ENCODE measurements around the gene VTN. TPM values are rescaled to one million over a fixed set of nuclear protein-coding genes. Genes with fewer than 3 reads are reported as not detected.

VTN gene
- total RNA-seq, 2 experiments from 2014 or later, result 0.16 to 0.17 TPM

DNA sequence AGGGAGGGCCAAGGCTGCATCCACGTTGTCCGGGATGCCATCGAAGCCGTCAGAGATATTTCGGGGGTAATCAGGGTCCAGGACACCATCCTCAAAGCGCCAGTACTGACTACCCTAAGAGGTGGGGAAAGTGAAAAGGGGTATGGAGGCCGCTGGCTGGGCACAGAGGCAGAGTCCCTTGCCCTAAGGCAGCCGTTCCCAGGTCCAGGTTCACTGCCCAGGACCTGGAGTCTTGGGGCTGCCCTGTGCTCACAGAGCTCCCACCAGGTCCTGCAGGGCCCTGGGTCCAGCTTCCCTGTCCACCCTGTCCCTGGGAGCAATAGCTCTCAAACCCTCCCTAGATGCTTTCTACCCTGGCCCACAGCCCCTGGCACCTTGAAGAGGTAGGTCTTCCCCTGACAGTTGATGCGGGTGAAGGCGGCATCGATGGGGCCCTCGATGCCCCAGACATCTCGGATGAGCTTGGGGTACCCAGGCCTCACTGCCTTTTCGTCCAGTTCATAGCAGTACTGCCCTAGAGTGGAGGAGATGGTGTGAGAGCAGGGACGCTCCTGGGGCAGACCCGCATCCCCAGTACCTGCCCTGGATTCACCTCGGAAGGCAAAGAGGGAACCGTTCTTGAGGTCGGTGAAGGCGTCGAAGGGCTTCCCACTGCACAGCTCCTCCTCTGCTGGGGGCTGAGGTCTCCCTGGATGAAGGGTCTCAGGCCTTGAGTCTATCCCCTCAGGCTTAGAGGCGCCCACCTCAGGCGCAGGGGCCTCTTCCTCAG is 1.0 kb downstream of the VTN start:
- Mint-ChIP-seq H3K4me1 (ENCODE audit: low read depth) (peaks cover 26% of the 10 kb centered on the region), H3K9me3 (no peaks in the 10 kb centered on the region), H3K4me3 (peak overlapping the region; percentile 30), H3K36me3 (ENCODE audit: low read depth) (peaks cover 10% of the 10 kb centered on the region), H3K27ac (peak overlapping the region; percentile 39), H3K27me3 (no peaks in the 10 kb centered on the region)
- H3K27ac ChIP-seq (ENCODE audit: low read depth in 1 of 2, low read length in 2 of 2), result no peak overlapping the region
- no peak for ATAC-seq (ENCODE audit: poor library complexity)
- H3K27me3 ChIP-seq (ENCODE audit: control insufficient read depth in 1 of 2, insufficient read depth in 2 of 2, low read length in 2 of 2), result no peaks in the 10 kb centered on the region
- POLR2A ChIA-PET, result interaction anchor here (2.0 to 6.1 kb wide), 3 partner anchors 12 to 33 kb away, joined by 6 to 34 read pairs (median 31); partner anchors contain the start of genes IFT20, POLDIP2 and TNFAIP1
- no peak overlapping the region for H3K4me3 ChIP-seq (ENCODE audit: low read length)
- intact Hi-C loops (cut with DNase I, micrococcal nuclease), result no loop called here
- no peak for DNase-seq
- no peaks in the 10 kb centered on the region for H3K9me3 ChIP-seq (ENCODE audit: control insufficient read depth in 1 of 2, insufficient read depth in 1 of 2, low read length in 2 of 2)
- TF ChIP-seq, protein P1, sequence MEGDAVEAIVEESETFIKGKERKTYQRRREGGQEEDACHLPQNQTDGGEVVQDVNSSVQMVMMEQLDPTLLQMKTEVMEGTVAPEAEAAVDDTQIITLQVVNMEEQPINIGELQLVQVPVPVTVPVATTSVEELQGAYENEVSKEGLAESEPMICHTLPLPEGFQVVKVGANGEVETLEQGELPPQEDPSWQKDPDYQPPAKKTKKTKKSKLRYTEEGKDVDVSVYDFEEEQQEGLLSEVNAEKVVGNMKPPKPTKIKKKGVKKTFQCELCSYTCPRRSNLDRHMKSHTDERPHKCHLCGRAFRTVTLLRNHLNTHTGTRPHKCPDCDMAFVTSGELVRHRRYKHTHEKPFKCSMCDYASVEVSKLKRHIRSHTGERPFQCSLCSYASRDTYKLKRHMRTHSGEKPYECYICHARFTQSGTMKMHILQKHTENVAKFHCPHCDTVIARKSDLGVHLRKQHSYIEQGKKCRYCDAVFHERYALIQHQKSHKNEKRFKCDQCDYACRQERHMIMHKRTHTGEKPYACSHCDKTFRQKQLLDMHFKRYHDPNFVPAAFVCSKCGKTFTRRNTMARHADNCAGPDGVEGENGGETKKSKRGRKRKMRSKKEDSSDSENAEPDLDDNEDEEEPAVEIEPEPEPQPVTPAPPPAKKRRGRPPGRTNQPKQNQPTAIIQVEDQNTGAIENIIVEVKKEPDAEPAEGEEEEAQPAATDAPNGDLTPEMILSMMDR (IDR thresholded peaks at IDR 0.05), result no peak
- H3K36me3 ChIP-seq (ENCODE audit: insufficient read depth, low read length), result peaks cover 10% of the 10 kb centered on the region
- peaks cover 22% of the 10 kb centered on the region for H3K4me1 ChIP-seq (ENCODE audit: insufficient read depth, low read length)
- CTCF ChIA-PET, result interaction anchor here (1.9 kb wide), 1 partner anchor 48 kb away, joined by 7 read pairs; no protein-coding TSS in a partner anchor

DNA sequence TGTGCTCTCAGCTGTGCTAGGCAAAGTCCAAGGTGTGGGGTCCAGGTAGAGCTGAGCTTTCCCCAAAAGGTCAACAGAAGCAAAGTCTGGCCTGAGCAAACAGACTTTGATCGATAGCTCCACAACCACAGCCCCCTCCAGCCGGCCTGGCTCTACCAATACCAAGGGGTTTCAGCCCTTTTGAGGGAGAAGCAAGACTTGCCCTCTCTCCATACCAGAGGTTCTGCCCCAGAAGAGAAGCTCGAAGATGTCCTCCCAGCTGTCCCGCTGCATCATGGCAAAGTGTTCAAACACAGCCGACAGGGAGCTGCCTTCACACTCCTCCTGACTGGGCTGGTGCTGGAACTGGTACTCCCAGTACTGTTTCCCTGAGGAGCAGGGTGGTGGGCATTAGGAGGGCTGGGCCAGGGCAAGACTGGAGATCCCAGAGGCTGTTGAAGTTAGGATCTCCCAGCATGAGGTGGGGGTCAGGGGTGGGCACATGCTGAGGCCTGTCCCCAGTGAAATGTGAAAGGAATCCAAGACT is 1.7 kb downstream of the VTN start:
- no peak for ATAC-seq (ENCODE audit: poor library complexity)

DNA sequence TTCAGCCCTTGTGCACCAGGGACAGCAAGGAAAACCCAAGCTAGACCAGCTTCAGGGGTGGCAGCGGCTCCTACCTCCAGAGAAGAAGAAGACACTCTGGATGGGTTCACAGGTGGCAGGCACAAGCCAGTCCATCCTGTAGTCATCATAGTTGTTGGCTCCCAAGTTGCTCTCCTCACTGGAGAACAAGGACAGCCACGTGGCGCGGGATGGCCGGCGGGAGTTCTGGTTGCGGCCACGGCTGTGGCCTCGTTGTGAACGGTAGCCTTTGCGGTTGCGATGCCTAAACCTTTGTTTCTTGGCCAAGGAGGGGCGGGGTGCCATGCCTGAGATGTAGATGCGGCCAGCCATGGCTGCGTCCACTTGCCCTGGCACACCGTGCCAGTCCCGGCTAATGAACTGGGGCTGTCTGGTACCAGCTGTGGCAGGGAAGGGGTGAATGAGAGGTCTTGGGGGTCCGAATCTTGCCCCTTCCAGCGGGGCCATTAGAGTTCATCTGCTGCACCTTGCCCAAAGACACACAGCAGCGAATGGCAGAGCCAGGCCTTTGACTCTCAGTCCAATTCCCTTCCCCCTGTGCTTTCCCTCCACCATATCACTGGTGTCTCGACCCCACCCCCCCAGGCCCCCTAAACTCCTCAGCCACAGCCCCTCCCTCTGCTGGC is 2.3 kb downstream of the VTN start:
- ATAC-seq (ENCODE audit: poor library complexity), result no peak
- DNase-seq, result no peak
- Histone ChIP-seq H3K36me3 (ENCODE audit: insufficient read depth, low read length) (peaks cover 23% of the 10 kb centered on the region), H3K9me3 (ENCODE audit: control insufficient read depth in 1 of 2, insufficient read depth in 1 of 2, low read length in 2 of 2) (no peaks in the 10 kb centered on the region), H3K4me3 (ENCODE audit: low read length) (no peak overlapping the region), H3K4me1 (ENCODE audit: insufficient read depth, low read length) (peaks cover 15% of the 10 kb centered on the region), H3K27me3 (ENCODE audit: control insufficient read depth in 1 of 2, insufficient read depth in 2 of 2, low read length in 2 of 2) (no peaks in the 10 kb centered on the region), H3K27ac (ENCODE audit: low read depth in 1 of 2, low read length in 2 of 2) (no peak overlapping the region)
- Mint-ChIP-seq H3K4me3 (no peak overlapping the region), H3K27me3 (no peaks in the 10 kb centered on the region), H3K27ac (no peak overlapping the region), H3K9me3 (no peaks in the 10 kb centered on the region), H3K4me1 (ENCODE audit: low read depth) (peaks cover 16% of the 10 kb centered on the region), H3K36me3 (ENCODE audit: low read depth) (peaks cover 23% of the 10 kb centered on the region)
- intact Hi-C loops (cut with DNase I, micrococcal nuclease), result no loop called here
- TF ChIP-seq, protein P1 (IDR thresholded peaks at IDR 0.05), result no peak
- ChIA-PET CTCF (interaction anchor here (1.9 kb wide), 1 partner anchor 49 kb away, joined by 7 read pairs; no protein-coding TSS in a partner anchor), POLR2A (interaction anchor here (6.1 kb wide), 1 partner anchor 11 kb away, joined by 34 read pairs; the partner anchor contains the start of gene POLDIP2)

More for the DNA sequence above, 1.7 kb downstream of the VTN start:
- Histone ChIP-seq H3K9me3 (ENCODE audit: control insufficient read depth in 1 of 2, insufficient read depth in 1 of 2, low read length in 2 of 2) (no peaks in the 10 kb centered on the region), H3K4me3 (ENCODE audit: low read length) (no peak overlapping the region), H3K27ac (ENCODE audit: low read depth in 1 of 2, low read length in 2 of 2) (no peak overlapping the region), H3K36me3 (ENCODE audit: insufficient read depth, low read length) (peaks cover 17% of the 10 kb centered on the region), H3K4me1 (ENCODE audit: insufficient read depth, low read length) (peaks cover 21% of the 10 kb centered on the region), H3K27me3 (ENCODE audit: control insufficient read depth in 1 of 2, insufficient read depth in 2 of 2, low read length in 2 of 2) (no peaks in the 10 kb centered on the region)
- intact Hi-C loops (cut with DNase I, micrococcal nuclease), result no loop called here
- ChIA-PET CTCF (interaction anchor here (1.9 kb wide), 1 partner anchor 48 kb away, joined by 7 read pairs; no protein-coding TSS in a partner anchor), POLR2A (interaction anchor here (2.0 to 6.1 kb wide), 3 partner anchors 11 to 33 kb away, joined by 6 to 34 read pairs (median 31); partner anchors contain the start of genes IFT20, POLDIP2 and TNFAIP1)
- Mint-ChIP-seq H3K36me3 (ENCODE audit: low read depth) (peaks cover 17% of the 10 kb centered on the region), H3K27ac (no peak overlapping the region), H3K9me3 (no peaks in the 10 kb centered on the region), H3K4me1 (ENCODE audit: low read depth) (peaks cover 22% of the 10 kb centered on the region), H3K4me3 (peak overlapping the region; percentile 30), H3K27me3 (no peaks in the 10 kb centered on the region)
- TF ChIP-seq, protein P1 (IDR thresholded peaks at IDR 0.05), result no peak
- DNase-seq, result no peak

Data from CD4-positive, alpha-beta T cell (primary cell).